GM23338 (cell line): ENCODE results near the gene MYO5B. TPM values are rescaled to one million over a fixed set of nuclear protein-coding genes. Genes with fewer than 3 reads are reported as not detected.

ENCODE experiments used
- ATAC-seq: fragments of 200-7000 bp; cut with Tn5 transposase; 3 replicates; pipeline ENCODE4 v1.9.1; 2020
- DNase-seq: peaks from one replicate; pipeline ENCODE4 v3.0.0-alpha.2; 2015; ENCODE audit warnings: low spot score
- H2AFZ ChIP-seq: fragments of 200-600 bp; sonication (generic); 2 replicates; pipeline ENCODE4 v1.8.0; 2016; ENCODE audit warnings: antibody characterized with exemption, mild to moderate bottlenecking, moderate library complexity
- H3F3A ChIP-seq: fragments of 200-600 bp; sonication (generic); replicated peaks from 2 replicates; pipeline ENCODE4 v1.8.0; 2017; ENCODE audit warnings: antibody characterized with exemption, mixed run types, low read depth
- H3K27ac ChIP-seq: fragments of 200-600 bp; sonication (generic); 2 replicates; pipeline ENCODE4 v1.6.1; 2016; ENCODE audit warnings: low read depth
- H3K27me3 ChIP-seq: fragments of 200-600 bp; sonication (generic); 2 replicates; pipeline ENCODE4 v1.8.0; 2016; ENCODE audit warnings: mild to moderate bottlenecking, mixed run types, moderate library complexity; ENCODE audit not compliant: insufficient read depth
- H3K36me3 ChIP-seq: fragments of 200-600 bp; sonication (generic); 2 replicates; pipeline ENCODE4 v1.8.0; 2016; ENCODE audit warnings: mild to moderate bottlenecking; ENCODE audit not compliant: insufficient read depth
- H3K4me1 ChIP-seq: fragments of 200-600 bp; sonication (generic); 2 replicates; pipeline ENCODE4 v1.8.0; 2016; ENCODE audit warnings: mild to moderate bottlenecking, moderate library complexity; ENCODE audit not compliant: insufficient read depth
- H3K4me2 ChIP-seq: fragments of 200-600 bp; sonication (generic); 2 replicates; pipeline ENCODE4 v1.7.1; 2017; ENCODE audit warnings: mixed run types
- H3K4me3 ChIP-seq: fragments of 200-600 bp; sonication (generic); 2 replicates; pipeline ENCODE4 v1.6.1; 2016; ENCODE audit warnings: mixed run types
- H3K79me2 ChIP-seq: fragments of 200-600 bp; sonication (generic); replicated peaks from 2 replicates; pipeline ENCODE4 v1.8.0; 2017; ENCODE audit warnings: mild to moderate bottlenecking; ENCODE audit not compliant: insufficient read depth
- H3K9me2 ChIP-seq: fragments of 200-600 bp; sonication (generic); 2 replicates; pipeline ENCODE4 v1.8.0; 2017; ENCODE audit not compliant: insufficient read depth
- H4K20me1 ChIP-seq: fragments of 200-600 bp; sonication (generic); replicated peaks from 2 replicates; pipeline ENCODE4 v1.8.0; 2017; ENCODE audit warnings: mild to moderate bottlenecking; ENCODE audit not compliant: insufficient read depth
- H3K27ac Mint-ChIP-seq: 2 replicates; pipeline ENCODE4 v1.8.0; 2020; ENCODE audit warnings: inconsistent platforms, mild to moderate bottlenecking, moderate library complexity, mixed read lengths
- H3K27me3 Mint-ChIP-seq: 3 replicates; pipeline ENCODE4 v1.8.0; 2022; ENCODE audit warnings: low read depth, mild to moderate bottlenecking, moderate library complexity, mixed read lengths, inconsistent platforms; ENCODE audit not compliant: insufficient read depth, poor library complexity
- H3K36me3 Mint-ChIP-seq: 3 replicates; pipeline ENCODE4 v1.8.0; 2021; ENCODE audit warnings: low read depth, mild to moderate bottlenecking, inconsistent platforms, moderate library complexity, mixed read lengths
- H3K4me1 Mint-ChIP-seq: 3 replicates; pipeline ENCODE4 v1.8.0; 2020; ENCODE audit warnings: mild to moderate bottlenecking, inconsistent platforms, mixed read lengths
- H3K4me3 Mint-ChIP-seq: 3 replicates; pipeline ENCODE4 v1.8.0; 2021; ENCODE audit warnings: moderate library complexity, mild to moderate bottlenecking, inconsistent platforms, mixed read lengths
- H3K9me3 Mint-ChIP-seq: 3 replicates; pipeline ENCODE4 v1.8.0; 2020; ENCODE audit warnings: moderate library complexity, mild to moderate bottlenecking, inconsistent platforms, mixed read lengths
- CREB1 ChIP-seq: fragments of 250-450 bp; sonication (Bioruptor Pico); IDR thresholded peaks from 2 replicates; pipeline ENCODE4 v1.5.0; 2020; ENCODE audit warnings: low read depth, mild to moderate bottlenecking, moderate library complexity
- EZH2 ChIP-seq: fragments of 200-600 bp; sonication (generic); IDR thresholded peaks from one replicate; pipeline ENCODE4 v1.8.0; 2017; ENCODE audit warnings: antibody characterized with exemption, mild to moderate bottlenecking, low read depth; ENCODE audit not compliant: unreplicated experiment
- EZH2phosphoT487 ChIP-seq: fragments of 200-600 bp; sonication (generic); IDR thresholded peaks from one replicate; pipeline ENCODE4 v1.8.1; 2018; ENCODE audit warnings: antibody characterized with exemption; ENCODE audit not compliant: unreplicated experiment
- JUNB ChIP-seq: IDR thresholded peaks from one replicate; pipeline ENCODE4 v1.6.1; 2016; ENCODE audit warnings: antibody characterized with exemption; ENCODE audit not compliant: unreplicated experiment
- NANOG ChIP-seq: IDR thresholded peaks from 2 replicates; pipeline ENCODE4 v1.6.1; 2016; ENCODE audit warnings: antibody characterized with exemption, borderline replicate concordance
- POLR2AphosphoS5 ChIP-seq: IDR thresholded peaks from 2 replicates; pipeline ENCODE4 v1.6.1; 2016; ENCODE audit warnings: antibody characterized with exemption, low read depth
- STAT1 ChIP-seq: IDR thresholded peaks from one replicate; pipeline ENCODE4 v1.6.1; 2016; ENCODE audit warnings: antibody characterized with exemption; ENCODE audit not compliant: unreplicated experiment
- ZNF114 ChIP-seq: fragments of 250-450 bp; sonication (Bioruptor Pico); IDR thresholded peaks from 2 replicates; pipeline ENCODE4 v1.5.0; 2020; ENCODE audit warnings: mild to moderate bottlenecking, moderate library complexity
- ZNF331 ChIP-seq: fragments of 250-450 bp; sonication (Bioruptor Pico); IDR thresholded peaks from 2 replicates; pipeline ENCODE4 v1.5.0; 2020; ENCODE audit warnings: low read depth, mild to moderate bottlenecking, moderate library complexity
- polyA plus RNA-seq: library from polyadenylated mRNA; unstranded; fragments of >200 nt; fragmentation: Nextera tagmentation; extraction: Ambion mirVana; gene quantifications from 2 replicates; pipeline ENCODE4 v1.2.1, GENCODE V29; 2016
- total RNA-seq: library from RNA; depleted of rRNA; stranded (reverse); fragments of >200 nt; shearing (Covaris generic); gene quantifications from 2 replicates; pipeline ENCODE4 v1.2.3, GENCODE V29; 2014
- TF ChIP-seq, protein P1 (sequence below), 2 experiments: fragments of 200-600 bp in 1 of 2; sonication (generic) in 1 of 2; conservative IDR thresholded peaks; 2 replicates each; pipeline versions ENCODE4 v1.5.1 to v1.6.1; 2016 to 2017; ENCODE audit warnings: antibody characterized with exemption in 2 of 2, low read depth in 2 of 2, mild to moderate bottlenecking in 2 of 2, moderate library complexity in 1 of 2
- TF ChIP-seq, protein P2 (sequence below): IDR thresholded peaks from 2 replicates; pipeline ENCODE4 v1.6.1; 2016; ENCODE audit warnings: antibody characterized with exemption
- TF ChIP-seq, protein P3 (sequence below): fragments of 250-450 bp; sonication (Bioruptor Pico); IDR thresholded peaks from 2 replicates; pipeline ENCODE4 v1.5.0; 2020; ENCODE audit warnings: mild to moderate bottlenecking, moderate library complexity
- TF ChIP-seq, protein P4 (sequence below): IDR thresholded peaks from one replicate; pipeline ENCODE4 v1.6.1; 2018; ENCODE audit warnings: antibody characterized with exemption; ENCODE audit not compliant: unreplicated experiment

MYO5B gene
- total and polyA plus RNA-seq, 2 experiments from 2014 or later: 3.2 to 19.1 TPM

DNA sequence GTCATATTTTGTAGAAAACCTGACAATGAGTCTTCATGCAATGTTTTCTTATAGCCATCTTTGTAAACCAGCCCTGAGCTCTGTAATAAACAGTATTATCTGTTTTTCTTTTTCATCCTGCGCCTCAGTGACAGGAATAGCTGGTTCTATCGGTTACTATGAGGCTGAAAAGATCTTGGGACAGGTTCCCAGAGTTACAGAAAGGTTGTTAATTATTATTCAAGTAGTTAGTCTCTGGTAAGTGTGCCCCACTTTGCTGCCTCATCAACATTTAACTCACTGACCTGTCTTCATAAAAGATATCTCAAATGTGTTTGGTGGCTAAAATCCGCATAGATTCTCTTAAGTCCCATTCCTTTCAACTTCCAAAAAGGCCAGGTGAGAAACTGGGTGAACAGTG, 400.2 kb downstream of the MYO5B start:
- H3K4me1 Mint-ChIP-seq: peaks cover 6% of the 10 kb centered on the region
- peaks cover 7% of the 10 kb centered on the region; the same call in 1 of the 2 replicates for H3K4me1 ChIP-seq
- no peak overlapping the region for H3K4me3 ChIP-seq
- ATAC-seq (no peak), DNase-seq (no peak)
- no peak for TF ChIP-seq POLR2AphosphoS5
- TF ChIP-seq EZH2phosphoT487: no peak
- TF ChIP-seq STAT1: no peak
- no peak for TF ChIP-seq ZNF114 (CRISPR knock-in tag)
- TF ChIP-seq ZNF331 (CRISPR knock-in tag): no peak
- no peak for TF ChIP-seq CREB1 (CRISPR knock-in tag)
- TF ChIP-seq, protein P1, sequence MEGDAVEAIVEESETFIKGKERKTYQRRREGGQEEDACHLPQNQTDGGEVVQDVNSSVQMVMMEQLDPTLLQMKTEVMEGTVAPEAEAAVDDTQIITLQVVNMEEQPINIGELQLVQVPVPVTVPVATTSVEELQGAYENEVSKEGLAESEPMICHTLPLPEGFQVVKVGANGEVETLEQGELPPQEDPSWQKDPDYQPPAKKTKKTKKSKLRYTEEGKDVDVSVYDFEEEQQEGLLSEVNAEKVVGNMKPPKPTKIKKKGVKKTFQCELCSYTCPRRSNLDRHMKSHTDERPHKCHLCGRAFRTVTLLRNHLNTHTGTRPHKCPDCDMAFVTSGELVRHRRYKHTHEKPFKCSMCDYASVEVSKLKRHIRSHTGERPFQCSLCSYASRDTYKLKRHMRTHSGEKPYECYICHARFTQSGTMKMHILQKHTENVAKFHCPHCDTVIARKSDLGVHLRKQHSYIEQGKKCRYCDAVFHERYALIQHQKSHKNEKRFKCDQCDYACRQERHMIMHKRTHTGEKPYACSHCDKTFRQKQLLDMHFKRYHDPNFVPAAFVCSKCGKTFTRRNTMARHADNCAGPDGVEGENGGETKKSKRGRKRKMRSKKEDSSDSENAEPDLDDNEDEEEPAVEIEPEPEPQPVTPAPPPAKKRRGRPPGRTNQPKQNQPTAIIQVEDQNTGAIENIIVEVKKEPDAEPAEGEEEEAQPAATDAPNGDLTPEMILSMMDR (conservative IDR thresholded peaks at IDR 0.05; ENCODE audit: low read depth in 2 of 2): no peak
- TF ChIP-seq, protein P2, sequence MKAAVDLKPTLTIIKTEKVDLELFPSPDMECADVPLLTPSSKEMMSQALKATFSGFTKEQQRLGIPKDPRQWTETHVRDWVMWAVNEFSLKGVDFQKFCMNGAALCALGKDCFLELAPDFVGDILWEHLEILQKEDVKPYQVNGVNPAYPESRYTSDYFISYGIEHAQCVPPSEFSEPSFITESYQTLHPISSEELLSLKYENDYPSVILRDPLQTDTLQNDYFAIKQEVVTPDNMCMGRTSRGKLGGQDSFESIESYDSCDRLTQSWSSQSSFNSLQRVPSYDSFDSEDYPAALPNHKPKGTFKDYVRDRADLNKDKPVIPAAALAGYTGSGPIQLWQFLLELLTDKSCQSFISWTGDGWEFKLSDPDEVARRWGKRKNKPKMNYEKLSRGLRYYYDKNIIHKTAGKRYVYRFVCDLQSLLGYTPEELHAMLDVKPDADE: no peak
- TF ChIP-seq JUNB: no peak
- no peak for TF ChIP-seq EZH2
- no peak for TF ChIP-seq NANOG
- TF ChIP-seq, protein P3, sequence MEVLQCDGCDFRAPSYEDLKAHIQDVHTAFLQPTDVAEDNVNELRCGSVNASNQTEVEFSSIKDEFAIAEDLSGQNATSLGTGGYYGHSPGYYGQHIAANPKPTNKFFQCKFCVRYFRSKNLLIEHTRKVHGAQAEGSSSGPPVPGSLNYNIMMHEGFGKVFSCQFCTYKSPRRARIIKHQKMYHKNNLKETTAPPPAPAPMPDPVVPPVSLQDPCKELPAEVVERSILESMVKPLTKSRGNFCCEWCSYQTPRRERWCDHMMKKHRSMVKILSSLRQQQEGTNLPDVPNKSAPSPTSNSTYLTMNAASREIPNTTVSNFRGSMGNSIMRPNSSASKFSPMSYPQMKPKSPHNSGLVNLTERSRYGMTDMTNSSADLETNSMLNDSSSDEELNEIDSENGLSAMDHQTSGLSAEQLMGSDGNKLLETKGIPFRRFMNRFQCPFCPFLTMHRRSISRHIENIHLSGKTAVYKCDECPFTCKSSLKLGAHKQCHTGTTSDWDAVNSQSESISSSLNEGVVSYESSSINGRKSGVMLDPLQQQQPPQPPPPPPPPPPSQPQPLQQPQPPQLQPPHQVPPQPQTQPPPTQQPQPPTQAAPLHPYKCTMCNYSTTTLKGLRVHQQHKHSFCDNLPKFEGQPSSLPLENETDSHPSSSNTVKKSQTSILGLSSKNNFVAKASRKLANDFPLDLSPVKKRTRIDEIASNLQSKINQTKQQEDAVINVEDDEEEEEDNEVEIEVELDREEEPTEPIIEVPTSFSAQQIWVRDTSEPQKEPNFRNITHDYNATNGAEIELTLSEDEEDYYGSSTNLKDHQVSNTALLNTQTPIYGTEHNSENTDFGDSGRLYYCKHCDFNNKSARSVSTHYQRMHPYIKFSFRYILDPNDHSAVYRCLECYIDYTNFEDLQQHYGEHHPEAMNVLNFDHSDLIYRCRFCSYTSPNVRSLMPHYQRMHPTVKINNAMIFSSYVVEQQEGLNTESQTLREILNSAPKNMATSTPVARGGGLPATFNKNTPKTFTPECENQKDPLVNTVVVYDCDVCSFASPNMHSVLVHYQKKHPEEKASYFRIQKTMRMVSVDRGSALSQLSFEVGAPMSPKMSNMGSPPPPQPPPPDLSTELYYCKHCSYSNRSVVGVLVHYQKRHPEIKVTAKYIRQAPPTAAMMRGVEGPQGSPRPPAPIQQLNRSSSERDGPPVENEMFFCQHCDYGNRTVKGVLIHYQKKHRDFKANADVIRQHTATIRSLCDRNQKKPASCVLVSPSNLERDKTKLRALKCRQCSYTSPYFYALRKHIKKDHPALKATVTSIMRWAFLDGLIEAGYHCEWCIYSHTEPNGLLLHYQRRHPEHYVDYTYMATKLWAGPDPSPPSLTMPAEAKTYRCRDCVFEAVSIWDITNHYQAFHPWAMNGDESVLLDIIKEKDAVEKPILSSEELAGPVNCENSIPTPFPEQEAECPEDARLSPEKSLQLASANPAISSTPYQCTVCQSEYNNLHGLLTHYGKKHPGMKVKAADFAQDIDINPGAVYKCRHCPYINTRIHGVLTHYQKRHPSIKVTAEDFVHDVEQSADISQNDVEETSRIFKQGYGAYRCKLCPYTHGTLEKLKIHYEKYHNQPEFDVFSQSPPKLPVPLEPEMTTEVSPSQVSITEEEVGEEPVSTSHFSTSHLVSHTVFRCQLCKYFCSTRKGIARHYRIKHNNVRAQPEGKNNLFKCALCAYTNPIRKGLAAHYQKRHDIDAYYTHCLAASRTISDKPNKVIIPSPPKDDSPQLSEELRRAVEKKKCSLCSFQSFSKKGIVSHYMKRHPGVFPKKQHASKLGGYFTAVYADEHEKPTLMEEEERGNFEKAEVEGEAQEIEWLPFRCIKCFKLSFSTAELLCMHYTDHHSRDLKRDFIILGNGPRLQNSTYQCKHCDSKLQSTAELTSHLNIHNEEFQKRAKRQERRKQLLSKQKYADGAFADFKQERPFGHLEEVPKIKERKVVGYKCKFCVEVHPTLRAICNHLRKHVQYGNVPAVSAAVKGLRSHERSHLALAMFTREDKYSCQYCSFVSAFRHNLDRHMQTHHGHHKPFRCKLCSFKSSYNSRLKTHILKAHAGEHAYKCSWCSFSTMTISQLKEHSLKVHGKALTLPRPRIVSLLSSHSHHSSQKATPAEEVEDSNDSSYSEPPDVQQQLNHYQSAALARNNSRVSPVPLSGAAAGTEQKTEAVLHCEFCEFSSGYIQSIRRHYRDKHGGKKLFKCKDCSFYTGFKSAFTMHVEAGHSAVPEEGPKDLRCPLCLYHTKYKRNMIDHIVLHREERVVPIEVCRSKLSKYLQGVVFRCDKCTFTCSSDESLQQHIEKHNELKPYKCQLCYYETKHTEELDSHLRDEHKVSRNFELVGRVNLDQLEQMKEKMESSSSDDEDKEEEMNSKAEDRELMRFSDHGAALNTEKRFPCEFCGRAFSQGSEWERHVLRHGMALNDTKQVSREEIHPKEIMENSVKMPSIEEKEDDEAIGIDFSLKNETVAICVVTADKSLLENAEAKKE (CRISPR knock-in tag): no peak
- TF ChIP-seq, protein P4, sequence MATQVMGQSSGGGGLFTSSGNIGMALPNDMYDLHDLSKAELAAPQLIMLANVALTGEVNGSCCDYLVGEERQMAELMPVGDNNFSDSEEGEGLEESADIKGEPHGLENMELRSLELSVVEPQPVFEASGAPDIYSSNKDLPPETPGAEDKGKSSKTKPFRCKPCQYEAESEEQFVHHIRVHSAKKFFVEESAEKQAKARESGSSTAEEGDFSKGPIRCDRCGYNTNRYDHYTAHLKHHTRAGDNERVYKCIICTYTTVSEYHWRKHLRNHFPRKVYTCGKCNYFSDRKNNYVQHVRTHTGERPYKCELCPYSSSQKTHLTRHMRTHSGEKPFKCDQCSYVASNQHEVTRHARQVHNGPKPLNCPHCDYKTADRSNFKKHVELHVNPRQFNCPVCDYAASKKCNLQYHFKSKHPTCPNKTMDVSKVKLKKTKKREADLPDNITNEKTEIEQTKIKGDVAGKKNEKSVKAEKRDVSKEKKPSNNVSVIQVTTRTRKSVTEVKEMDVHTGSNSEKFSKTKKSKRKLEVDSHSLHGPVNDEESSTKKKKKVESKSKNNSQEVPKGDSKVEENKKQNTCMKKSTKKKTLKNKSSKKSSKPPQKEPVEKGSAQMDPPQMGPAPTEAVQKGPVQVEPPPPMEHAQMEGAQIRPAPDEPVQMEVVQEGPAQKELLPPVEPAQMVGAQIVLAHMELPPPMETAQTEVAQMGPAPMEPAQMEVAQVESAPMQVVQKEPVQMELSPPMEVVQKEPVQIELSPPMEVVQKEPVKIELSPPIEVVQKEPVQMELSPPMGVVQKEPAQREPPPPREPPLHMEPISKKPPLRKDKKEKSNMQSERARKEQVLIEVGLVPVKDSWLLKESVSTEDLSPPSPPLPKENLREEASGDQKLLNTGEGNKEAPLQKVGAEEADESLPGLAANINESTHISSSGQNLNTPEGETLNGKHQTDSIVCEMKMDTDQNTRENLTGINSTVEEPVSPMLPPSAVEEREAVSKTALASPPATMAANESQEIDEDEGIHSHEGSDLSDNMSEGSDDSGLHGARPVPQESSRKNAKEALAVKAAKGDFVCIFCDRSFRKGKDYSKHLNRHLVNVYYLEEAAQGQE: no peak
- H3K79me2 ChIP-seq: no peaks in the 10 kb centered on the region
- peaks cover 83% of the 10 kb centered on the region for H3K36me3 Mint-ChIP-seq
- no peak overlapping the region for H3K27ac Mint-ChIP-seq
- peaks cover 52% of the 10 kb centered on the region for H3K36me3 ChIP-seq
- H3K27me3 ChIP-seq: no peaks in the 10 kb centered on the region
- no peaks in the 10 kb centered on the region for H3K9me2 ChIP-seq
- H3K4me2 ChIP-seq: no peak overlapping the region
- H4K20me1 ChIP-seq: no peaks in the 10 kb centered on the region; the same call in 1 of the 2 replicates
- peaks cover 16% of the 10 kb centered on the region for H3K9me3 Mint-ChIP-seq
- no peak overlapping the region for H3K4me3 Mint-ChIP-seq
- H2AFZ ChIP-seq: no peak overlapping the region
- no peak overlapping the region for H3K27ac ChIP-seq
- H3F3A ChIP-seq: no peaks in the 10 kb centered on the region
- H3K27me3 Mint-ChIP-seq: no peaks in the 10 kb centered on the region
